HTR-8/SVneo (cell line): ENCODE results near the gene LTB.

Source experiments
- DNase-seq: peaks from one replicate; pipeline ENCODE4 v3.0.0; 2011; ENCODE audit warnings: low spot score, mixed read lengths; ENCODE audit not compliant: insufficient read length
- FAIRE-seq: peaks from 2 replicates; lab custom pipeline; 2011; peaks lifted over from hg19 to GRCh38; lab: Jason Lieb, UNC

LTB gene

DNA sequence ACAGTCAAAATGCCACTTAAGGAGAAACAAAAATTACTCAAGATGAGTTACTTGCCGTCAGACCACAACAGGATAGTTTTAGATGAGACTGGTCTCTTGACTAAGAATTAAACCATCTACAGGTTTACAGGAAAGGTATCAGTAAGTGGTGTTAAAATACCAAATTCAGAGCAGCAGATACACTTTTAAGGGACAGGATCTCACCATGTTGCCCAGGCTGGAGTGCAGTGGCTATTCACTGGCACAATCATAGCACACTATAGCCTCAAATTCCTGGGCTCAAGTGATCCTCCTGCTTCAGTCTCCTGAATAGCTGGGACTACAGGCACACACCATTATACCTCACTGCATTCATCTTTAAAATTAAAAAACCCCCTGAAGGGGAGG is 48.8 kb downstream of the LTB start:
- DNase-seq (no peak), FAIRE-seq (no peak)

GRCh38 chr6:31532644-31533454 is 49.4 kb downstream of the LTB start:
- DNase-seq (no peak), FAIRE-seq (no peak)

DNA sequence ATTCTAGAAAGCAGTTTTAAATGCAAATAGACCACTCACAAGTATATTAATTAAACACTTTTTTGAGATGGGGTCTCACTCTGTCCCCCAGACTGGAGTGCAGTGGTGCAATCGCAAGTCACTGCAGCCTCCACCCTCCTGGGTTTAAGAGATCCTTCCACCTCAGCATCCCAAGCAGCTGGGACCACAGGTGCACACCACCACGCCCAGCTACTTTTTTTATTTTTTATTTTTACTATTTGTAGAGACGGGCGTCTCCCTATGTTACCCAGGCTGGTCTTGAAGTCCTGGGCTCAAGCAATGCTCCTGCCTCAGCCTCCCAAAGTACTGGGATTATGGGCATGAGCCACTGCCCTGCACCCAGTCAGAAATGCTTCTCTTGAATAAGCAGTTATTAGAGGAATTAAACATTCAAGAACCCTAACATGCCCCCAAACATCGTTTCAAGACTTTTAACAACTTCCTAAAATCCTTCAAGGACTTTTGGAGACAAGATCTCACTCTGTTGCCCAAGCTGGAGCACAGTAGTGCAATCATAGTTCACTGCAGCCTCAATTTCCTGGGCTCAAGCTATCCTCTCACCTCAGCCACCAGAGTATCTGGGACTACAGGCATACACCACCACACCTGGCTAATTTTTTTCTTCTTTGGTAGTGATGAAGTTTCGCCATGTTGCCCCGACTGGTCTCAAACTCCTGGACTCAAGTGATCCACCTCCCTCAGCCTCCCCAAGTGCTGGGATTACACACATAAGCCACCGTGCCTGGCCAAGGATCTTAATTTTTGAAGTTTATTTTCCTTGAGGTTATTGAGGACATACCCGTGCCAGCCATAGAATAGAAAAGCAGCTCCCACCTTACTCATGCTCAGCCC is 50.2 kb downstream of the LTB start:
- no peak for FAIRE-seq
- DNase-seq: no peak

GRCh38 chr6:31531162-31531561 is 51.1 kb downstream of the LTB start:
- FAIRE-seq: no peak
- DNase-seq: no peak

DNA sequence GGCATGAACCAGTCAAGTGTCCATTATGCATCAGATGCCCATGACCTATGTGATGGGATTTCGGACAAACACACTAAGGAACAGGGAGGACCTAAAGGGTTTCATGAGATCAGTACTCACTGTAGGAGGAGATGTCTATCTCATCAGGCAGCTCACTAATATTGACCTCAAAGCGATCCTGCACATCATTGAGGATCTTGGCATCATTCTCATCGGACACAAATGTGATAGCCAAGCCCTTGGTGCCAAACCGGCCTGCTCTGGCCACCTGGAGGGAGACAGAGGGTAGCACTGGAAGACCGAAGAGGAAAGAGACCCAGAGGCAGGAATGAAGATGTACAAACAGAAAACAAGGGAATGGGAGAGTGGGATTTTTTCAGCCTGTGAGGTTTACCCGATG is 51.6 kb downstream of the LTB start:
- peak; percentile 16 for FAIRE-seq
- DNase-seq: no peak
